ENCODE measurements around the gene NTRK1.

NTRK1 gene

DNA sequence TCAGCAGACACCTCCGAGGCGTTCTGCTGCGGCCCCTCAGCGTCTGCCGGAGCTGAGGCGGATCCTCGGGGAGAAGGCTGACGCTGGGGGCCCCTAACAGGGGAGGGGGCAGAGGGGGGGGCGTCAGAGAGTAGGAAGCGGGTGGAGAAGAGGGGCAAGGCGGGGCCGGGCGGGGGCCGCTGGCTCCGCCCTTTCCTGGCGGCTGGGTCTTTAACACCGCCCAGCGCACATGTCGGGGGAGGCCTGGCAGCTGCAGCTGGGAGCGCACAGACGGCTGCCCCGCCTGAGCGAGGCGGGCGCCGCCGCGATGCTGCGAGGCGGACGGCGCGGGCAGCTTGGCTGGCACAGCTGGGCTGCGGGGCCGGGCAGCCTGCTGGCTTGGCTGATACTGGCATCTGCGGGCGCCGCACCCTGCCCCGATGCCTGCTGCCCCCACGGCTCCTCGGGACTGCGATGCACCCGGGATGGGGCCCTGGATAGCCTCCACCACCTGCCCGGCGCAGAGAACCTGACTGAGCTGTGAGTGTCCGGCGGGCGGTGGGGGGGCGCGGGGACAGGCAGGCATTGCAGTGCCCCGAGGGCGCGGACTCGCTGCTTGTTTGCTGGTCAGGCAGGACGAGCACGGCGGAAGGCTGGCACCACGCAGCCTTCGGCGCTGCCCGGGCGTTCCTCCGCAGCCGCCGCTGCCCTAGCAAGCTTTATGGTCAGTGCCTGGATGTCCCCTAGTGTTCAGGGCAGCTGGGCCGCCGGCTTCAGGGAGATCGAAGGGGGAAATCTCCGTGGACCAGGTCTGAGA lies at the start of gene NTRK1:
NTRK1 (plus strand) TSS at position 238 of the 796 bp plus-strand sequence; CDS start at position 308, 70 bp downstream.
- Mint-ChIP-seq H3K4me1 (peaks cover 69% of the 10 kb centered on the region), H3K27ac (peak within 1 kb of the TSS in 1 of 2 donors; percentile 21), H3K27me3 (peaks cover 85% of the 10 kb centered on the region)

DNA sequence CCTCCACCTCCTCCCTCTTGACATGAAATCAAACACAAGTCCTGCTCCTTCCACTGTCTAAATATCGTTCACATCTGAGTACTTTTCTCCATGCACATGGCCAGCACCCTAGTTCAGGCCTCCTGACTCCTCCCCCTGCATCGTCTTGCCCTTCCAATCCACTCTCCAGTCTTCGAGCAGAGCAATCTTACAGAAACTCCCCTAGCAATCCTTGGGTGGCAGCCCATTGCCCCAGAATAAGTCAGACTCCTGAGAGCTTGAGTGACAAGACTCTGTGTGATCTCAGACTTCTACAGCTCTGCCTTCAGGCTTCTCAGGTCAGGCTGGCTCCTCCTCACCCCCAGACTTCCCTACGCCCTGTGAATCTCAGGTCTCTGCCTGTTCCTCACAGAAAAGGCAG lies 49.5 kb upstream of the NTRK1 start:
- H3K27me3 Mint-ChIP-seq = no peaks in the 10 kb centered on the region
- ATAC-seq = no peak

More for the DNA sequence above, at the start of gene NTRK1:
- no peaks in the 10 kb centered on the region for H3K9me3 Mint-ChIP-seq
- ATAC-seq = peak; percentile 76
- peak within 1 kb of the TSS; percentile 75 to 83 for H3K4me3 Mint-ChIP-seq
- DNase-seq = peak; percentile 50 to 60

DNA sequence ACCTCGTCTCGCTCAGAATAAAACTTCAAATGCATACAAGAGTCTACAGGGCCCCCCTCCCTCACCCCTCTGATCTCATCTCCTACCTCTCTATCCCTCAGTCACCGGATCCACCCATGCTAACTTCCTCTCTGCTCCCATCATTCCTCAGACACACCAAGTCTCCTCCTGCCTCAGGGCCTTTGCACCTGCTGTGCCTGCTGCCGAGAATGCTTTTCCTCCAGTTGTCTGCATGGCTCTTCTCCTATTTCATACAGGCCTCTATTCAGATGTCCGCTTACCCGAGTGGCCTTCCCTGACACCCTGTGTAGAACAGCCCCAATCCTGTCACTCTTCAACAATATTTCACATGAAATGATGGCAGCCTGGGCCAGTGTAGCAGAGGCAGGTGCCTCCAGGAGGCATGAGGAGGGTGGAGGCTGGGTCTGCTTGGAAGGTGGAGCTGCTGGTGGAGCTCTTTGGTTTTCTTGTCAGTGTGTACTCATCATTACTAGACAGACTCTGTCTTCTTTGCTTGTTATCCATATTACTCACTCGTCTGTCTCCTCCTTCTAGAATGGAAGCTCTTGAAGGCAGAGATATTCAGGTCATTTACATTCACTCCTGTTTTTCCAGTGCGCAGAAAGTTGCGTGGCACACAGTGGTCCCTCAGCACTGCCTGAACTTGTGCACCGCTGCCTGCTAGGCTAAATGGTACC lies 48.2 kb upstream of the NTRK1 start:
- Mint-ChIP-seq H3K27me3 (no peaks in the 10 kb centered on the region), H3K9me3 (no peaks in the 10 kb centered on the region), H3K27ac (peak overlapping the region; percentile 14 to 70), H3K4me3 (peak overlapping the region; percentile 93 to 96), H3K4me1 (peaks cover 82% of the 10 kb centered on the region)
- ATAC-seq (no peak), DNase-seq (no peak)

More for the DNA sequence above, 49.5 kb upstream of the NTRK1 start:
- DNase-seq = no peak
- Mint-ChIP-seq H3K27ac (peak overlapping the region in 1 of 2 donors; percentile 9), H3K9me3 (no peaks in the 10 kb centered on the region), H3K4me1 (peaks cover 83% of the 10 kb centered on the region), H3K4me3 (peak overlapping the region; percentile 93 to 96)

DNA sequence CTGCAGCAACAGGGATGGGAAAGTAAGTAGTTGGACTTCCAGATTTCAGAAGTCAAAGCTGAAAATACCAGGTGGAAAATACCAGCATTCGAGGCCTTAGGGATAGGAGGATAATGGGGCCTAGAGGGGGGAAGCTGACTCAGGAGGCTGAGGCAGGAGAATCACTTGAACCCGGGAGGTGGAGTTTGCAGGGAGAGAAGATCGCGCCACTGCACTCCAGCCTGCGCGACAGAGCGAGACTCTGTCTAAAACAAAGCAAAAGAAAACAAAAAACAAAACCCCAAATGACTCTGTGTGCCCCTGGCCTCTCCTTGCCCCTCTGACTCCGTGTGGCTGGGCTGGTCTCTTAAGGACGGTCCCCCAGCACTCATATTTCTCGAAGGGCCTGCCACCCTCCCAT lies 47.4 kb upstream of the NTRK1 start:
- H3K9me3 Mint-ChIP-seq = no peaks in the 10 kb centered on the region
- DNase-seq (no peak), ATAC-seq (no peak)
- H3K4me1 Mint-ChIP-seq = peaks cover 82% of the 10 kb centered on the region
- no peaks in the 10 kb centered on the region for H3K27me3 Mint-ChIP-seq
- no peak overlapping the region for H3K27ac Mint-ChIP-seq
- peak overlapping the region; percentile 93 to 96 for H3K4me3 Mint-ChIP-seq

DNA sequence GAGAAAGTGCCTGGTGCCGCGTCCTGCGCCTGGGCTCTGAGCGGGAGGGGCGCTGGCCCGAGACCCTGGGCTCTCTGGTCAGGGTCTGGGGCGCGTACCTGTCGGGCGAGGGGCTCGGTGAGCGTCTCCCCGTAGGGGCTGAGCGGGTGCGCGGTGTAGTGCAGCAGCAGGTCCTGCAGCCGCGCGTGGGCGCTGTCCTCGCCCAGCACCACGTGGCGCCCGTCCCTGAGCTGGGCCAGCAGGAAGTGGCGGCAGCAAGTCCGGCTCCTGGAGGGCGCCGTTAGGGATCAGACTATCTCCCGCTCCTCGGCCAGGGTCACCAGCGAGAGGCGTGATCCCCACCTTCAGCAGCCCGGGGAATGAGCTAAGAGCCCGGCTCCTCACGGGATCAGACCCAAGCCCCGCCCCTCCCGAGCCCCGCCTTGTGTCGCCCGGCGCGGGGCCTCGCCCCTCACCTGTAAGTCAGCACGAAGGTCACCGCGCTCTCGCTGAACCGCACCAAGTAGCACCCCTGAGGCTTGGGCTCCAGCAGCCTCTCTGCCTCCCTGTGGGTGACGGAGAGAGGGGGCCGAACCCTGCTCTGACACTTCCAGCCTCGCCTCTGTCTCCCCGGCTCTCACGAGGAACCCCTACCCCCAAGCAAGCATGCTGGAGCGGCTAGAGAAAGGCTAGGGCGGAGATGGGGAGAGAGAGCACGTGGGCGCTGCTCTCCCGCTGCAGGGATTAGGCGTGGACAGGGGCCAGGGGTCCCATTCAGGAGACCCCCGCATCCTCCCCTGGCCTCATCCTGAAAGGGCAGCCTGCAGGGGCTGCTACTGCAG lies 46.7 kb upstream of the NTRK1 start:
- Mint-ChIP-seq H3K27ac (peak overlapping the region; percentile 45 to 84), H3K4me3 (peak overlapping the region; percentile 93 to 96), H3K9me3 (no peaks in the 10 kb centered on the region), H3K4me1 (peaks cover 79% of the 10 kb centered on the region), H3K27me3 (no peaks in the 10 kb centered on the region)
- peak; percentile 53 to 64 for DNase-seq
- peak; percentile 36 for ATAC-seq

DNA sequence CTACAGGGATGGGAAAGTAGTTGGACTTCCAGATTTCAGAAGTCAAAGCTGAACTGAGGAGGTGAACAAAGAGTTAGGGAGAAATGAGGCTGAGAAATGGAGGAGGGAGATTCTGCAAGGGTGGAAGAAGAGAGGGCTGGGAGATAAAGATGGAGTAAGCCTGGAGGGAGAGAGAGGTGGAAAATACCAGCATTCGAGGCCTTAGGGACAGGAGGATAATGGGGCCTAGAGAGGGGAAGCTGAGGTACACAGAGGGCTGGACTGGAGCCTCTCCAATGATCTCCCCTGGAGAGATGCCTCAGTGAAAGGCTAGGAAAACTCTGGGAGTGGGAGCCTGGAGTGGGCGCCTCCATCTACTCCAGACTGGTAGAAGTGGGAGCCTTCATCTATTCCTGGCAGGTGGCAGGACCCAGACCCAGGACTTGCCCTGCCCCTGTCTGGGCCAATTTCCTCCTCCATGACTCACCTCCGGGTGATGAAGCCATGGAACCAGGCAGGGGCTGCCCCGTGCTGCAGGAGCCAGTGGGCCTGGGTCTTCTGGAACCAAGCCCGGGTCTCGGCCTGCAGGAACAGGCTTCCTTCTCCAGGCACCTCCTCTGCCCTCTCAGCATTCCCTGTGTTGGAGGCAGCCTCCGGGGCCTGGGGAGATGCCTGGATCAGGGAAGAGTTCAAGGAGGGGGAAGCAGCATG lies 45.9 kb upstream of the NTRK1 start:
- Mint-ChIP-seq H3K27me3 (no peaks in the 10 kb centered on the region), H3K4me1 (peaks cover 72% of the 10 kb centered on the region), H3K27ac (peak overlapping the region; percentile 45 to 90), H3K4me3 (peak overlapping the region; percentile 93 to 96), H3K9me3 (no peaks in the 10 kb centered on the region)
- ATAC-seq (no peak), DNase-seq (peak in 1 of 2 donors; percentile 38)

DNA sequence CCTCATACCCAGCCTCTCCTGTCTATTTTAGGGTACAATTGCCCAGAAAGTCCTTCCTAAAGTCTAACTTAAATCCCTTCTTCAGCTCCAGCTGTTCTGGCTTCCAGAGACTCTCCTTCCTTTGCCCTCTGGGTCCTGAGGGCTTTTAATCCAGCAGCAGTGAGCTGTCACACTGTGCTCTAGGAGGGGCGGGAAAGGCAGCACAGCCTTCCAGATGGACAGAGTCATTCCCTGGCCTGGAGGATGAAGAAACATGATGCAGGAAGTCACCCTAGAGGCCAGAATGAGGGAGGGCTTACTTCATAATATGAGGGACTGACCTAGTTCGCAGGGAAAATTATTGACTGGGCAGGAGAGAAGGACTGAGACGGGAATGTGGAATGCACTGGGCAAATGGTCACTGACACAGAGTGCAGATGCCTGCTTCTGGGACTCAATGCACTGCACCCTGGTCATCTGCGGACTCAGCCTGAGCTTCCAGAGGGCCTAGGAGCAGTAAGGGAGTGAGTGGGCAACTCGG lies 45.3 kb upstream of the NTRK1 start:
- Mint-ChIP-seq H3K27ac (peak overlapping the region; percentile 45 to 90), H3K4me3 (peak overlapping the region; percentile 93 to 96), H3K27me3 (no peaks in the 10 kb centered on the region), H3K9me3 (peaks cover 0 to under 1% of the 10 kb centered on the region in 2 donors), H3K4me1 (peaks cover 69% of the 10 kb centered on the region)
- no peak for ATAC-seq
- no peak for DNase-seq

DNA sequence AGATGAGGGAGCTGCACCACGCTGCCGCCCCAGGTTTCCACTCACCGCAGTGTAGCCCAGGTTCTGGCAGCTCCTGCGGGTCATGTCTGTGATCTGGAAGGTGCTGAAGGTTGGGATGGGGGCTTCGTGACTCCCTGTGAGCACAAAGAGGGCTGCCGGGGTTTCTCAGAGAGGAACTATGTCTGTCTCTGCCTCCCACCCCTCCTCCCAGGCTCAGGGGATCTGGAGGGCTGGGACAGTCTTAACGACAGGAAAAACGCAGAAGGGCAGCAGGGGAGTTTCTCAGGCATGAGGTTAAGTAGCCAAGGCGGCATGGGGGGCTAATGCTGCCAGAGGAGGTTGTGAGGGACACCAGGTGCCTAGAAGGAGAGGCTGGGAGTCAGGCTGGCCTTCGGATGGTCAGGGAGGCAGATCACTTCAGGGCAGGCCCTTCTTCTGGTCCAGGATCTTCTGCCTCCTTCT lies 44.7 kb upstream of the NTRK1 start:
- Mint-ChIP-seq H3K4me3 (peak overlapping the region; percentile 93 to 96), H3K27ac (peak overlapping the region; percentile 45 to 98), H3K27me3 (no peaks in the 10 kb centered on the region), H3K9me3 (peaks cover 6% of the 10 kb centered on the region in 2 donors), H3K4me1 (peaks cover 70% of the 10 kb centered on the region)
- ATAC-seq = peak; percentile 1
- DNase-seq = peak in 1 of 2 donors; percentile 21

DNA sequence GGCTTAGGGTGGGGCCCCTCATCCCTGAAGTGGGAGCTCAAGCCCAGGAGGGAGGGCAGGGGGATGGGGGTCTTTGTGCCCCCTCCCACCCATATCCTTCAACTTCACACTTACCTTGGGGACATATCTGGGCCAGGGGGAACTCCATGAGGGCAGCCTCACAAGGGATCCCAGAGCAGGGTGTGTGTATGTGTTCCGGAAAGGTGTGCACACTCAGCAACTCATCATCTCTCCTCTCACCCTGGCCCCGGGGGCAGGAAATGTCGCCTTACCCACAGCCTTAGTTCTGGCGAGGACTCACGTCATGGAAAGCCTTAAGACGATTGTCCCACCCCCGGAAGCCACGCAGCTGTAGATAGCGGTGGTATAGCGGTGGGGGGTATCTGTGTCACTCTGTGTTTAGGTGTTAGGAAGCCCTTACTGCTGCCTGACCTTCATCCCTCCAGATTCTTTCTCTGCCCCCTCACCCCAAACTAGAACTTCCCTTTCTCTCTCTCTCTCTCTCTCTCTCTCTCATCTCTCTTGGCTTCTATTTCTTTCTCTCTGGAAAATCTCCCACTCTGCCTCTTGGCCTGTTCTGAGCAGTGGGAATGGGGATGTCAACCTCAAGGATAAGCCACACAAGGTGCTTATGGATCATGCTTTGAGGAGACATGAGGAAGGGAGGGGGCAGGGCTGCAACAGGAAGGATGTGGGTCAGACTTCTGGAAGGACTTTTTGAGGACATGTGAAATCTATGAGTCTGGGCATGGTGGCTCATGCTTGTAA lies 43.9 kb upstream of the NTRK1 start, which contains the start of gene SH2D2A:
SH2D2A (minus strand) TSS at position 288 of the 768 bp plus-strand sequence; CDS start at position 148, 140 bp downstream.
- Mint-ChIP-seq H3K27ac (peak within 1 kb of the TSS; percentile 45 to 98), H3K9me3 (peaks cover 9 to 13% of the 10 kb centered on the region in 2 donors)

DNA sequence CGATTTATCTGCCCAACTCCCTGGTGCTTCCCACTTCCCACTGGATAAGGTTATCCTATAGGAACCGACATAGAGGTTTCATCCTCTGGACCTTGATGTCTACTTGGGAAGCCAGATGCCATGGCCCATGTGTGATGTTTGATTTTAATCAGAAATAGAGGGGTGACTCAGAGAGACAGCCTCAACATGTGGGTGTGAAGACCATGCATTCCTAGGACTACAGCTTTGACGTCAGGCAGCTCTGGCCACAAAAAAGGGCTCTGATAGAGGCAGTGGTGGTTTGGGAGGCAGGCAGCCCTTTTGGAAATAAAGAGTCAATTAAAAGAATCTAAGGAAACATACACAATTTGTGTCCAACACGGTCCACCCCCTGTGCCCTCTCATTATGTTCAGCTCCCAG lies 38.9 kb upstream of the NTRK1 start:
- Mint-ChIP-seq H3K4me1 (peaks cover 49% of the 10 kb centered on the region), H3K27me3 (no peaks in the 10 kb centered on the region), H3K27ac (peak overlapping the region in 1 of 2 donors; percentile 63), H3K4me3 (peak overlapping the region; percentile 33 to 53), H3K9me3 (peaks cover 9 to 13% of the 10 kb centered on the region in 2 donors)
- DNase-seq (peak in 1 of 2 donors; percentile 70), ATAC-seq (peak; percentile 90)

More for the DNA sequence above, 43.9 kb upstream of the NTRK1 start, which contains the start of gene SH2D2A:
- Mint-ChIP-seq H3K4me3 (peak within 1 kb of the TSS; percentile 93 to 96), H3K27me3 (no peaks in the 10 kb centered on the region), H3K4me1 (peaks cover 70% of the 10 kb centered on the region)
- ATAC-seq (peak; percentile 94), DNase-seq (peak; percentile 89 to 96)

DNA sequence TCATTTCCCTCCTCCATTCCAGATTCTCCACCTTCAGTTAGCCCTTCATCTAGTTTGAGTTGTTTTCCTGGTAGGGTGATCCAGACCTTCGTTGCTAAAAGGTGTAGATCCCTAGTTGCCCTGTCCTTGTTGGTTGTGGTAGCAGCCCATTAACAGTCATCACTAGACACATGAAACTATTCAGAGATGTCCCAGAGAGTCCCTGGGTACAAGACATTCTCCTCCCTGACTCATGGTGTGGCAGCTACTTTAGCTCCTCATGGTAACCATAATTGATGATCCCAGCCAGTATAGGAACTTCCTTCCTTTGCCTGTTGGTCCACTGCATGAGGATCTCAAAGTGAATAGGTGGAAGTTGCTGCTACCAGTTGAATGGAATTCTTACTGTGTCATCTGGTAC lies 38.0 kb upstream of the NTRK1 start:
- no peak overlapping the region for H3K27ac Mint-ChIP-seq
- ATAC-seq = peak; percentile 42

DNA sequence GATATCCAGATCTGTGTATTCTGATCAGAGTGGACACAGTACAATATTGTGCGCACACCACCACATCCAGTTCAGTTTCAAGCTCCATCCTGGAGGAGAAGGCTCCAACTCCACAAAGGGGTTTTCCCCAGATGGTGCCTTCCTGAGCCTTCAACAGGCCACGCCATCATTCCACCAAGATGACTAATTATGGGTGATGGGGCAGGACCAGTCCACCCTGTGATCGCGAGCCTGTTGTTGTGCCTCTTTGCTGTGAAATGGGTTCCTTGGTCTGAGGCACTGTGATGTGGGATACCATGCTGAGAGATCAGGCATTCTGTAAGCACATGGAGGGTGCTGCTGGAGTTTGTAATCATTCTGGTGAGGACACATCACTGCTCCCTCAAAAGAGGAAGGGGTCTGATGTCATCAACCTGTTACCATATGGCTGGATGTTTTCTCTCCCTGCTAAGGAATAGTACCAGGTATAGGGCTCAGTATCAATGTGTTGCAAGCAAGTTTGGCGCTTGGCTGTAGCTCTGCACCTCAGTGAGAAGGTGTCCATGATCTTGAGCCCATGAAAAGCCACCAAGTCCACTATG lies 37.4 kb upstream of the NTRK1 start:
- no peak overlapping the region for H3K4me3 Mint-ChIP-seq
- H3K4me1 Mint-ChIP-seq = peaks cover 35% of the 10 kb centered on the region
- ATAC-seq = no peak
- H3K27ac Mint-ChIP-seq = no peak overlapping the region
- H3K9me3 Mint-ChIP-seq = peaks cover 9 to 13% of the 10 kb centered on the region in 2 donors
- no peaks in the 10 kb centered on the region for H3K27me3 Mint-ChIP-seq
- no peak for DNase-seq

More for the DNA sequence above, 38.0 kb upstream of the NTRK1 start:
- Mint-ChIP-seq H3K27me3 (no peaks in the 10 kb centered on the region), H3K4me3 (peak overlapping the region in 1 of 2 donors; percentile 5), H3K4me1 (peaks cover 41% of the 10 kb centered on the region), H3K9me3 (peaks cover 9 to 13% of the 10 kb centered on the region in 2 donors)
- DNase-seq = no peak

DNA sequence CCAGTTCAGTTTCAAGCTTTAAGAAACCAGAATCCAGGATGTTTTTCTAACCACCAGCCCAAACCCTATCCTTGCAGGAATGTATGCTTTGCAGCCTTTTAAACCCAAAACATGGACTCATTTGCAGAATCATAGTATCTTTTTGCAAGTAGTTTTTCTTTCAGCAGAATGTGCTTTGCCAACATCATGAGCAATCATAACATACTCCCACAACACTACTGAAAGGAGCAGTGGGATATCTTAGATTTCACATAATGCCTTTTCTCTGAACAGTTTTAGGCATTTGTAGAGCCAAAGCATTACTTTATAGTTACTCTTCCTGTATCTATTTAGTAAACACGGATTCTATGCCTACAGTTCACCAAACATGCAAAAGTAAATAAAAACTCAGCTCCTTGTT lies 34.0 kb upstream of the NTRK1 start:
- no peak for DNase-seq
- no peak for ATAC-seq
- peaks cover 0 to under 1% of the 10 kb centered on the region in 2 donors for H3K9me3 Mint-ChIP-seq
- H3K27ac Mint-ChIP-seq = no peak overlapping the region
- H3K27me3 Mint-ChIP-seq = peaks cover 10% of the 10 kb centered on the region
- H3K4me3 Mint-ChIP-seq = no peak overlapping the region
- H3K4me1 Mint-ChIP-seq = peaks cover 19% of the 10 kb centered on the region

Measured in stimulated activated naive CD8-positive, alpha-beta T cell treated with anti-CD3 and anti-CD28 coated beads, Interleukin-15, amount 100 ng/mL, for 72 hours (primary cell).